Activated CD8-positive, alpha-beta memory T cell treated with anti-CD3 and anti-CD28 coated beads, Interleukin-2, amount 10 ng/mL, durations not matched to agents 7 days and 5 days (primary cell): ENCODE results near the gene MRPS34. TPM values are rescaled to one million over a fixed set of nuclear protein-coding genes. Genes with fewer than 3 reads are reported as not detected.

ENCODE experiments used
- ATAC-seq: fragments of 150-1000 bp; cut with Tn5 transposase; one replicate; pipeline ENCODE4 v1.10.0; 2021; ENCODE audit warnings: moderate library complexity
- CTCF ChIA-PET: fragments of 350-600 bp; sonication (Branson Sonifier 250); formaldehyde crosslinking; loops from one replicate; lab custom pipeline; 2021; ENCODE audit warnings: antibody characterized with exemption; lab: Charles Lee
- DNase-seq: peaks from one replicate; pipeline ENCODE4 v3.0.0-alpha.2; 2020
- H3K27ac Mint-ChIP-seq: one replicate; pipeline ENCODE4 v1.8.0; 2021; ENCODE audit warnings: mild to moderate bottlenecking, mixed read lengths
- H3K27me3 Mint-ChIP-seq: one replicate; pipeline ENCODE4 v1.8.0; 2021; ENCODE audit warnings: mixed read lengths
- H3K36me3 Mint-ChIP-seq: one replicate; pipeline ENCODE4 v1.8.0; 2021; ENCODE audit warnings: mild to moderate bottlenecking, mixed read lengths
- H3K4me1 Mint-ChIP-seq: one replicate; pipeline ENCODE4 v1.8.0; 2021; ENCODE audit warnings: mixed read lengths
- H3K4me3 Mint-ChIP-seq: one replicate; pipeline ENCODE4 v1.8.0; 2021; ENCODE audit warnings: mild to moderate bottlenecking, moderate library complexity, mixed read lengths
- H3K9me3 Mint-ChIP-seq: one replicate; pipeline ENCODE4 v1.8.0; 2022; ENCODE audit warnings: low read depth, mixed read lengths
- total RNA-seq, 2 experiments: library from RNA; stranded (reverse); gene quantifications; one replicate each; pipeline ENCODE4 v1.2.3, GENCODE V29; 2021

The MRPS34 gene
- total RNA-seq, 2 experiments from 2014 or later = 134 to 154 TPM

DNA sequence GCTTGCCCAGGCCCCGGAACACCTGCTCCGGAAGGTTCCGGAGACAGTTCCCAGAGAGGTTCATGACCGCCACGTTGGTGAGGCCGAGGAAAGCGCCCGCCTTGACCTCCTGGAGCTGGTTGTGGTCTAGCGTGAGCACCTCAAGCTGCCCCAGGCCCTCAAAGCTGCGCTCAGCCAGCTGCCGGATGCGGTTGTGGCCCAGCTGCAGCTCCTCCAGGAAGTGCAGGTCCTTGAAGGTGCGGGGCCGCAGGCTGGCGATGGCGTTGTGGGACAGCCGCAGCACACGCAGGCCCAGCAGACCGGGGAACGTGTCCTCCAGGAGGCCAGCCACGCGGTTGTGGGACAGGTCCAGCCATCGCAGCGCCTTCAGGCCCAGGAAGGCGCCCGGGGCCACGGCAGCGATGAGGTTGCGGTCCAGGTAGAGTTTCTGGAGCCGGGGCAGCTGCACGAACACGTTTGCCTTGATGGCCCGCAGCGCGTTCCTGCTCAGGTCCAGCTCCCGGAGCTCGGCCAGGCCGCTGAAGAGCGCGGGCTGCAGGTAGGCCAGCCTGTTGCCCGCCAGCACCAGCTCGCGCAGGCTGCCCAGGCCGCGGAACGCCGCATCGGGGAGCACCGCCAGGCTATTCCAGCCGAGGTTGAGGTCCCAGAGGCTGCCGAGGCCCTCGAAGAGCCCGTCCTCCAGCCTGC, 18.5 kb upstream of the MRPS34 start:
- no peaks in the 10 kb centered on the region for H3K36me3 Mint-ChIP-seq
- H3K27me3 Mint-ChIP-seq = no peaks in the 10 kb centered on the region
- no peaks in the 10 kb centered on the region for H3K4me1 Mint-ChIP-seq
- no peaks in the 10 kb centered on the region for H3K9me3 Mint-ChIP-seq
- no peak for DNase-seq
- ATAC-seq = no peak
- no peak overlapping the region for H3K27ac Mint-ChIP-seq
- CTCF ChIA-PET = no interaction called here
- H3K4me3 Mint-ChIP-seq = no peak overlapping the region

GRCh38 chr16:1790611-1791255, 17.8 kb upstream of the MRPS34 start:
- no peak overlapping the region for H3K4me3 Mint-ChIP-seq
- ATAC-seq = no peak
- H3K27me3 Mint-ChIP-seq = no peaks in the 10 kb centered on the region
- no peaks in the 10 kb centered on the region for H3K36me3 Mint-ChIP-seq
- H3K9me3 Mint-ChIP-seq = no peaks in the 10 kb centered on the region
- H3K4me1 Mint-ChIP-seq = no peaks in the 10 kb centered on the region
- H3K27ac Mint-ChIP-seq = no peak overlapping the region
- CTCF ChIA-PET = no interaction called here
- DNase-seq = no peak

GRCh38 chr16:1790261-1790610, 17.3 kb upstream of the MRPS34 start:
- no peak for DNase-seq
- Mint-ChIP-seq H3K9me3 (no peaks in the 10 kb centered on the region), H3K27me3 (no peaks in the 10 kb centered on the region), H3K36me3 (no peaks in the 10 kb centered on the region), H3K4me3 (no peak overlapping the region), H3K4me1 (no peaks in the 10 kb centered on the region), H3K27ac (no peak overlapping the region)
- no peak for ATAC-seq
- CTCF ChIA-PET = no interaction called here

DNA sequence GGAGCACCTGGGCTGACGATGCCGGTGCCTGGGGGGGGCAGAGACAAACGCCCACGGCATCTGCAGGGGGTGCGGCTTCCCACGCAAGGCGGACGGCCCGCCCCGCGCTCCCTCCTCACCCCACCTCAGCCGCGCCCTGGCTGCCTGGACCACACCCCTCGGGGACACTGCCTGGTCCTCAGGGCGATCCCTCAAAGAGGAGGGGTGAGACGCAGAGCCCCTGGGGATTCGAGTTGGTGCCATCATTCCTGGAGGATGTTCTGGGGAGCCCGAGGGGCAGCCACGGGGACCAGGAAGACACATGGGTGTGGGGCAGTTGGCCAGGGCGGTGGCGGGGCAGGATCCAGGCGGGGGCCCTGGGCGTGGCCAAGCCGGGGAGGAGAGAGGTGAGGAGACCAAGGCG, 16.7 kb upstream of the MRPS34 start:
- Mint-ChIP-seq H3K4me3 (no peak overlapping the region), H3K27me3 (no peaks in the 10 kb centered on the region), H3K27ac (no peak overlapping the region), H3K4me1 (peaks cover 2% of the 10 kb centered on the region), H3K36me3 (no peaks in the 10 kb centered on the region), H3K9me3 (no peaks in the 10 kb centered on the region)
- CTCF ChIA-PET = no interaction called here
- DNase-seq = no peak
- ATAC-seq = no peak

DNA sequence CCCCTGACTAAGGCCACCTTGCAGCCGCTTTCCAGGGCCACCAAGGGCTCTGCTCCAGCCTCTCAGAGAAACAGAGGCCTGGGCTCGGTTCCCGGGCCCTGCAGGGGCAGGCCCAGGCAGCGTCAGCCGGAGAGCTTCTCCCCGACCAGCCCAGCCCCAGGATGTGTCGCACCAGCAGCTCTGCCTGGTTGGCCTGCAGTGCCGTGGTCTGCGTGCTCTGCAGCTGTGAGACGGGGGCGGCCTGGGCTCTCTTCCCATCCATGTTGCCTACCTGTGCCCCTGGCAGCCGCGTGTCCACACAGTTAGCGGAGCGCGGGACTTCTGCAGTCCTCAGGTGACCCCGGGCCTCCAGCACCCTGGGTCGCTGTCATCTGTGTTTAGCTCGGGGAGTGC, 15.8 kb upstream of the MRPS34 start:
- H3K4me3 Mint-ChIP-seq = no peak overlapping the region
- H3K27ac Mint-ChIP-seq = no peak overlapping the region
- H3K36me3 Mint-ChIP-seq = no peaks in the 10 kb centered on the region
- CTCF ChIA-PET = no interaction called here
- H3K9me3 Mint-ChIP-seq = no peaks in the 10 kb centered on the region
- DNase-seq = peak; percentile 38
- no peak for ATAC-seq
- H3K27me3 Mint-ChIP-seq = no peaks in the 10 kb centered on the region
- H3K4me1 Mint-ChIP-seq = peaks cover 7% of the 10 kb centered on the region

DNA sequence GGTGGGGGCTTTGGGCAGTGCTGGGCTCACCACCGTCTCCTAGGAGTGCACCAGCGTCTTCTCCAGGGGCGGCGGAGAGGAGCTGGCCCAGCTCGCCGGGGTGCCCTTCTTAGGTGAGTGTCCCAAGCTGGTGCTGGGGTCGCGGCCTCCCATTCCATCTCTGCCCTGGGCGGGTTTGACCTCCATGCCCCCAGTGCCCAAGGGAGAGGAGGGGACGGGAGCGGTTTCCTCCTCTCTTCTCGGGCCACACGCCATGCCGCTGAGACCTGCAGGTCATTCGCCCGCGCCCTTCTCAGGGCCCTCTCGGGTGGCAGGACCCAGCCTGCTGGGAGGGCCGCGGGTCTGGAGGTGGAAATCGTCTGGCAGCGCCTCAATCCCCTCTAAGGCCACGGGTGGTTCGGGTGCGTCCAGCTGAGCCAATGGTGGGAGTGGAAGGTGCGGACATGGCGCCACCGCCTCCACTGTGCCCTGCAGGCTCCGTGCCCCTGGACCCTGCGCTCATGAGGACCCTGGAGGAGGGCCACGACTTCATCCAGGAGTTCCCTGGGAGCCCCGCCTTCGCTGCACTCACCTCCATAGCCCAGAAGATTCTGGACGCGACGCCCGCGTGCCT, 15.3 kb upstream of the MRPS34 start:
- peaks cover 11% of the 10 kb centered on the region for H3K4me1 Mint-ChIP-seq
- H3K27ac Mint-ChIP-seq = no peak overlapping the region
- H3K4me3 Mint-ChIP-seq = no peak overlapping the region
- no peaks in the 10 kb centered on the region for H3K9me3 Mint-ChIP-seq
- H3K27me3 Mint-ChIP-seq = no peaks in the 10 kb centered on the region
- DNase-seq (peak; percentile 38), ATAC-seq (no peak)
- H3K36me3 Mint-ChIP-seq = no peaks in the 10 kb centered on the region
- CTCF ChIA-PET = no interaction called here

GRCh38 chr16:1787322-1788094, 14.6 kb upstream of the MRPS34 start:
- ATAC-seq (no peak), DNase-seq (no peak)
- no peaks in the 10 kb centered on the region for H3K27me3 Mint-ChIP-seq
- H3K4me3 Mint-ChIP-seq = no peak overlapping the region
- no peak overlapping the region for H3K27ac Mint-ChIP-seq
- no peaks in the 10 kb centered on the region for H3K9me3 Mint-ChIP-seq
- CTCF ChIA-PET = no interaction called here
- no peaks in the 10 kb centered on the region for H3K36me3 Mint-ChIP-seq
- H3K4me1 Mint-ChIP-seq = peaks cover 12% of the 10 kb centered on the region

DNA sequence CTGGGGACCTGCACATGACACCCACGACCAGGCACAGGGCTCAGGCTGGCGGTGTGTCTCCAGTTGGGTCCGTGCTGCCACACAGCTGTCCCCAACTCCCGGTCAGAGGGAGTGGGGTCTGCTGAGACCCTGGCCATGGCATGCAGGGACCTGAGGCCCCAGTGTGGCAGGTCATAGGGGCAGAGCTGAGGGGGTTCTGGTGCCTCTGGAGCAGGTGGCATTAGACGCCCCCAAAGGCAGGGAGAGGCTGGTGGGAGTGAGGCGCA, 14.1 kb upstream of the MRPS34 start:
- H3K4me1 Mint-ChIP-seq = peaks cover 12% of the 10 kb centered on the region
- no peak overlapping the region for H3K4me3 Mint-ChIP-seq
- no peaks in the 10 kb centered on the region for H3K27me3 Mint-ChIP-seq
- no peaks in the 10 kb centered on the region for H3K9me3 Mint-ChIP-seq
- no peaks in the 10 kb centered on the region for H3K36me3 Mint-ChIP-seq
- ATAC-seq = no peak
- CTCF ChIA-PET = no interaction called here
- DNase-seq = no peak
- no peak overlapping the region for H3K27ac Mint-ChIP-seq

DNA sequence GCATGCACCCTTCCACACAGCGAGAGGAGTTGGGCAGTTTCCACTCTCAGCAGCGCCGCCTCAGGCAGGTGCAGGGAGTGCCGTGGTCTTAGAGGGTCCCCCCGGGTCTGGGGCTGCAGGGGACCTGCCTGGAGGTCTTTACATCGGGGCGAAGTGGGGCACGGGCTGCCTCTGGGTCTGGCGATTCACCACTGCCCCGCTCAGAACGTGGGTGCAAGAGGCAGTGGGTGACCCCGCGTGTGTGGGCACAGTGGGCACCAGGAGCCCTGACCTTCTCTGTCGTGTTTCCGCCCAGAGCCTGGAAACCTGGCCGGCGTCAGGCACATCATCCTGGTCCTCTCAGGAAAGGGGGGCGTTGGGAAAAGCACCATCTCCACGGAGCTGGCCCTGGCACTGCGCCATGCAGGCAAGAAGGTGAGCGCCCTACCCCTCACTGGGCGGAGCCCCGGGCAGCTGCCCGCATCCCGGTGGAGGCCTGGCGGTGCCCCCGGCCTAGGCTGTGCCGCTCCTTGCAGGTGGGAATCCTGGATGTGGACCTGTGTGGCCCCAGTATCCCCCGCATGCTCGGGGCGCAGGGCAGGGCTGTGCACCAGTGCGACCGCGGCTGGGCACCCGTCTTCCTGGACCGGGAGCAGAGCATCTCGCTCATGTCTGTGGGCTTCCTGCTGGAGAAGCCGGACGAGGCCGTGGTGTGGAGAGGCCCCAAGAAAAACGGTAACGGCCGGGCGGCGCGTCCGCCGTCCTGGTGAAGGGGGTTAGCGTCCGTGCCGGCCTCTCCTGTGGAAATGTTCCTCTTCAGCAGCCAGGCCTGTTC, 13.5 kb upstream of the MRPS34 start:
- DNase-seq = no peak
- H3K36me3 Mint-ChIP-seq = no peaks in the 10 kb centered on the region

DNA sequence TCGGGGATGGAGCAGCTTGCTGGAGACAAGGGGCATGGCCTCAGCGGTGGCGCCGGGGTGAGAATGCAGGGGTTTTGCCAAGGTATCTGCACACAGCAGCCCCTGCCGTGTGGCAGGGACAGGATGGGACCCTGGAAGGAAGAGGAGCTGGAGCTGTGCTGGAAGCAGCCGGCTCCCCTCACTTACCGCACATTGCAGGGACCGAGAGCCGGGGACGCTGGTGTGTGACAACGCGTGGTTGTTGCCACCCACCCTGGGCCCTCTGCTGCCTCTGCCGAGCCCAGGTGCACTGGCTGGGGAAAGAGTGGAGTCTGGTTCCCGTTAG, 12.9 kb upstream of the MRPS34 start:
- H3K36me3 Mint-ChIP-seq = no peaks in the 10 kb centered on the region
- DNase-seq = no peak
- CTCF ChIA-PET = no interaction called here

More for the DNA sequence above, 13.5 kb upstream of the MRPS34 start:
- Mint-ChIP-seq H3K27me3 (no peaks in the 10 kb centered on the region), H3K9me3 (no peaks in the 10 kb centered on the region), H3K27ac (no peak overlapping the region), H3K4me1 (peaks cover 17% of the 10 kb centered on the region), H3K4me3 (no peak overlapping the region)
- no peak for ATAC-seq
- CTCF ChIA-PET = no interaction called here

GRCh38 chr16:1784977-1785845, 12.3 kb upstream of the MRPS34 start:
- CTCF ChIA-PET = no interaction called here
- ATAC-seq (no peak), DNase-seq (no peak)
- no peaks in the 10 kb centered on the region for H3K9me3 Mint-ChIP-seq
- H3K27ac Mint-ChIP-seq = no peak overlapping the region
- no peaks in the 10 kb centered on the region for H3K27me3 Mint-ChIP-seq
- no peaks in the 10 kb centered on the region for H3K36me3 Mint-ChIP-seq
- H3K4me1 Mint-ChIP-seq = peaks cover 24% of the 10 kb centered on the region
- H3K4me3 Mint-ChIP-seq = no peak overlapping the region

More for the DNA sequence above, 12.9 kb upstream of the MRPS34 start:
- Mint-ChIP-seq H3K4me1 (peaks cover 22% of the 10 kb centered on the region), H3K4me3 (no peak overlapping the region), H3K27ac (no peak overlapping the region), H3K27me3 (no peaks in the 10 kb centered on the region), H3K9me3 (no peaks in the 10 kb centered on the region)
- ATAC-seq = no peak

DNA sequence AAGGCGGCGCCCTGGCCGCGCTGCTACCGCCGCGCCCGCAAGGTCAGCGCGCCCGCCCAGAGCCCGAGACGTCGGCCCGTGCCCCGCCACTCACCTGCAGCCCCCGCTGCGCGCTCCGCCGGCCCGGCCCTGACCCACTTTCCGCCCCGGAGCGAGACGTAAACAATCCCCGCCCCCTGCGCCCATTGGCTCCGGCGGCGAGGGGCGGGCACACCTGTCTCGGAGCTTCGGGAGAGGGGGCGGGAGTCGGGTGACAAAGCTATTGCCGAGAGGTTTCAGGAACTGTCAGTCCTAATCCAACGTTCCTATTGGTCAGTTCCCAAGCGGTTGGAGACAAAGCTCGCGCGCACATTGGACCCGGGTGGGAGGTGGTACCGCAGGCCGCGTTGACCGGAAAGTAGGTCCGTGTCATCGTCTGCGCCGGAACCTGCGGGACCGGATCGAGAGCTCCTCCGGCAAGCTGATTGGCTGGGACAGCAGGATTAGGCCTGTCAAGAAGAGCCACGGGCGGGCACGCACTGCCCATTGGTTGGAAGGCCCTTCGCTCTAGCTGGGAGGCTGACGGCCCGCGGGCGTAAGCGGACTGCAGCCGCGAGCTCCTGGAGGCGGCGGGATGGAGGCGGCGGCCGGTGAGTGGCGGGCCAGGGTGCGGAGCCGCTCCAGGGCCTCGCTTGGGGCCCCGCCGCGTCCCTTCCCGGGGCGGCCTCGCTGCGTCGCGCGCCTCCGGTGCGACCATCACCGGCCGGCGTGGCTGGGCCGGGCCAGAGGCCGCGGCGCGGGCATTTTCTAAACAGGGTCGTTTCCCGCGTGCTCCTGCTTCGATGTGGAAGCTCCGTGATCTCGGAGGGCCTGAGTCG, 9.7 kb upstream of the MRPS34 start, which contains the start of the genes NUBP2 and SPSB3:
Gene NUBP2, plus strand, starts transcription at position 553 of the 857 bp plus-strand sequence. Its CDS starts 61 bp downstream, at position 614.
Gene SPSB3, minus strand, starts transcription at position 164 of the 857 bp plus-strand sequence. CDS start 1,088 bp downstream, outside the sequence.
- H3K27me3 Mint-ChIP-seq = no peaks in the 10 kb centered on the region

More for the DNA sequence above, 9.7 kb upstream of the MRPS34 start, which contains the start of the genes NUBP2 and SPSB3:
- Mint-ChIP-seq H3K36me3 (no peaks in the 10 kb centered on the region), H3K9me3 (no peaks in the 10 kb centered on the region), H3K4me3 (peak within 1 kb of the TSS; percentile 93), H3K27ac (peak within 1 kb of the TSS; percentile 88), H3K4me1 (peaks cover 24% of the 10 kb centered on the region)
- ATAC-seq (peak; percentile 91), DNase-seq (peak; percentile 100)
- CTCF ChIA-PET = interaction anchor here (0.6 to 2.7 kb wide), 10 partner anchors 10 to 362 kb away, joined by 3 to 47 read pairs (median 5); partner anchors contain the start of genes EME2, FAHD1, HAGH and MAPK8IP3
